Upper lobe of left lung (tissue), 6 donors: ENCODE measurements around the gene ADGRL1. TPM values are rescaled to one million over a fixed set of nuclear protein-coding genes. Genes with fewer than 3 reads are reported as not detected.
"Not testable (repeated sequence)": the region's sequence is repeated elsewhere in the genome, so short reads cannot be mapped to it uniquely, and the experiment has no call there.

Experiments
- ATAC-seq, 2 donors: fragments of 200-7000 bp; cut with Tn5 transposase; one replicate each; pipeline ENCODE4 v1.9.1; 2022; ENCODE audit warnings: mild to moderate bottlenecking in 2 of 2, moderate library complexity in 2 of 2; ENCODE audit not compliant: low FRiP score in 2 of 2
- DNase-seq, 2 donors: peaks; one replicate each; pipeline ENCODE4 v3.0.0-alpha.2; 2019 to 2020
- H3K27ac ChIP-seq, 4 donors: fragments of 200-600 bp; sonication (generic); one replicate each; pipeline ENCODE4 v1.5.1; 2016 to 2019
- H3K27me3 ChIP-seq, 4 donors: fragments of 200-600 bp; sonication (generic); one replicate each; pipeline ENCODE4 v1.5.1; 2017 to 2019
- H3K36me3 ChIP-seq, 4 donors: fragments of 200-600 bp; sonication (generic); one replicate each; pipeline ENCODE4 v1.5.1; 2016 to 2019
- H3K4me1 ChIP-seq, 4 donors: fragments of 200-600 bp; sonication (generic); one replicate each; pipeline ENCODE4 v1.5.1; 2018 to 2019
- H3K4me3 ChIP-seq, 4 donors: fragments of 200-600 bp; sonication (generic); one replicate each; pipeline ENCODE4 v1.5.1; 2017 to 2019; ENCODE audit warnings: mild to moderate bottlenecking in 2 of 4, moderate library complexity in 1 of 4
- H3K9me3 ChIP-seq, 4 donors: fragments of 200-600 bp; sonication (generic); one replicate each; pipeline ENCODE4 v1.5.1; 2018 to 2019
- EP300 ChIP-seq, 4 donors: sonication (generic); formaldehyde crosslinking; IDR thresholded peaks; one replicate each; pipeline ENCODE4 v1.5.1; 2017; ENCODE audit warnings: antibody characterized with exemption in 4 of 4, control low read depth in 2 of 4
- POLR2A ChIP-seq, 4 donors: fragments of 450-650 bp; IDR thresholded peaks; one replicate each; pipeline ENCODE4 v1.5.1; 2016 to 2017; ENCODE audit warnings: antibody characterized with exemption in 4 of 4, mild to moderate bottlenecking in 2 of 4
- POLR2AphosphoS5 ChIP-seq, 2 donors: sonication (generic); formaldehyde crosslinking; IDR thresholded peaks; one replicate each; pipeline ENCODE4 v1.5.1; 2017; ENCODE audit warnings: antibody characterized with exemption in 2 of 2
- WGBS, 2 donors: methylation state at CpG; one replicate each; pipeline ENCODE4 v1.1.5; 2017 to 2018; 5-methylcytosine and 5-hydroxymethylcytosine counted together
- total RNA-seq, 6 donors: library from RNA; depleted of rRNA in 4 of 6; stranded (reverse); fragments of >200 nt in 4 of 6; gene quantifications; one replicate each; pipeline versions ENCODE4 v1.1.0 to v1.2.1, GENCODE V29; 2016 to 2021
- TF ChIP-seq, protein P1 (sequence below), 6 experiments: fragments of 450-650 bp in 4 of 6; fragments of 200-600 bp in 2 of 6; sonication (generic) in 2 of 6; IDR thresholded peaks; one replicate each; pipeline ENCODE4 v1.5.1; 2016 to 2019; ENCODE audit warnings: antibody characterized with exemption in 6 of 6
- donor health status: DM: no; HTN: no; CAD: no; lungs with moderate emphysema.
- donor health status: DM: no; HTN: yes; CAD: no; lungs with severe emphysema.

Gene ADGRL1
- total RNA-seq, 6 donors from 2014 or later = 23.5 to 33.2 (median 27.4) TPM

DNA sequence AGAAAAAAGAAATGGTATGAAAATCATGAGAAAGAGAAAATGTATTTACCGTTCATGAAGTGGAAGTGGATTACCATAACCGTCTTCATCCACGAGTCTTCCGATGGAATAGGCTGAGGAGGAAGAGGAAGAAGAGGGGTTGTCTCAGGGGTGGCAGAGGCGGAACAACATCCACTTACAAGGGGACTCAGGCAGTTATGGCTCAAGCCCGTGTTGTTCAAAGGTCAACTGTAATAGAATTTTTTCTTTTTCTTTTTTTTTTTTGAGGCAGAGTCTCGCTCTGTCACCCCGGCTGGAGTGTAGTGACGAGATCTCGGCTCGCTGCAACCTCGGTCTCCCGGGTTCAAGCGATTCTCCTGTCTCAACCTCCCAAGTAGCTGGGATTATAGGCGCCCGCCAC, 16.9 kb upstream of the ADGRL1 start:
- Histone ChIP-seq H3K4me3 (no peak overlapping the region), H3K4me1 (peaks cover 6 to 18% (median 8%) of the 10 kb centered on the region in 4 donors), H3K36me3 (no peaks in the 10 kb centered on the region), H3K27me3 (no peaks in the 10 kb centered on the region), H3K9me3 (no peaks in the 10 kb centered on the region), H3K27ac (no peak overlapping the region)
- DNase-seq = no peak
- TF ChIP-seq EP300 (IDR thresholded peaks at IDR 0.05) (no peak), POLR2A (IDR thresholded peaks at IDR 0.05) (no peak), POLR2AphosphoS5 (IDR thresholded peaks at IDR 0.05) (no peak)
- TF ChIP-seq, protein P1, sequence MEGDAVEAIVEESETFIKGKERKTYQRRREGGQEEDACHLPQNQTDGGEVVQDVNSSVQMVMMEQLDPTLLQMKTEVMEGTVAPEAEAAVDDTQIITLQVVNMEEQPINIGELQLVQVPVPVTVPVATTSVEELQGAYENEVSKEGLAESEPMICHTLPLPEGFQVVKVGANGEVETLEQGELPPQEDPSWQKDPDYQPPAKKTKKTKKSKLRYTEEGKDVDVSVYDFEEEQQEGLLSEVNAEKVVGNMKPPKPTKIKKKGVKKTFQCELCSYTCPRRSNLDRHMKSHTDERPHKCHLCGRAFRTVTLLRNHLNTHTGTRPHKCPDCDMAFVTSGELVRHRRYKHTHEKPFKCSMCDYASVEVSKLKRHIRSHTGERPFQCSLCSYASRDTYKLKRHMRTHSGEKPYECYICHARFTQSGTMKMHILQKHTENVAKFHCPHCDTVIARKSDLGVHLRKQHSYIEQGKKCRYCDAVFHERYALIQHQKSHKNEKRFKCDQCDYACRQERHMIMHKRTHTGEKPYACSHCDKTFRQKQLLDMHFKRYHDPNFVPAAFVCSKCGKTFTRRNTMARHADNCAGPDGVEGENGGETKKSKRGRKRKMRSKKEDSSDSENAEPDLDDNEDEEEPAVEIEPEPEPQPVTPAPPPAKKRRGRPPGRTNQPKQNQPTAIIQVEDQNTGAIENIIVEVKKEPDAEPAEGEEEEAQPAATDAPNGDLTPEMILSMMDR (IDR thresholded peaks at IDR 0.05) = no peak
- 89 to 90% methylated on average over 16 of the region's 16 CpGs for WGBS, 2 donors
- no peak for ATAC-seq

- not testable (repeated sequence) for H3K36me3 ChIP-seq, H3K9me3 ChIP-seq, H3K27ac ChIP-seq, H3K27me3 ChIP-seq
- H3K4me1 ChIP-seq = peaks cover 15 to 33% (median 17%) of the 10 kb centered on the region in 4 donors
- TF ChIP-seq, protein P1 (IDR thresholded peaks at IDR 0.05) = peak; percentile 26 to 59 (median 37)
- DNase-seq (peak; percentile 49 to 79), ATAC-seq (peak; percentile 39 to 45)
- WGBS, 2 donors = 0 to 5% methylated on average over 9 to 18 of the region's 19 CpGs
- H3K4me3 ChIP-seq = peak overlapping the region in 1 of 4 donors; percentile 4
These were observed 15.4 kb upstream of the ADGRL1 start for GRCh38 chr19:14221345-14221744.

GRCh38 chr19:14218620-14219330, 12.8 kb upstream of the ADGRL1 start:
- TF ChIP-seq, protein P1 (IDR thresholded peaks at IDR 0.05) = no peak
- no peak for TF ChIP-seq POLR2A (IDR thresholded peaks at IDR 0.05)
- no peak for TF ChIP-seq EP300 (IDR thresholded peaks at IDR 0.05)
- TF ChIP-seq POLR2AphosphoS5 (IDR thresholded peaks at IDR 0.05) = no peak
- Histone ChIP-seq H3K9me3 (no peaks in the 10 kb centered on the region), H3K4me3 (no peak overlapping the region), H3K27ac (peak overlapping the region in 1 of 4 donors; percentile 5), H3K4me1 (peaks cover 16 to 35% (median 17%) of the 10 kb centered on the region in 4 donors), H3K36me3 (no peaks in the 10 kb centered on the region), H3K27me3 (no peaks in the 10 kb centered on the region)
- ATAC-seq (no peak), DNase-seq (no peak)
- WGBS, 2 donors = 75 to 84% methylated on average over 11 to 12 of the region's 12 CpGs

GRCh38 chr19:14217886-14218285, 11.9 kb upstream of the ADGRL1 start:
- 19 to 27% methylated on average over 4 of the region's 4 CpGs for WGBS, 2 donors
- H3K4me3 ChIP-seq, H3K9me3 ChIP-seq, H3K27me3 ChIP-seq, H3K36me3 ChIP-seq: not testable (repeated sequence)
- ATAC-seq (peak; percentile 27 to 33), DNase-seq (peak in 1 of 2 donors; percentile 54)
- H3K4me1 ChIP-seq = peaks cover 16 to 35% (median 17%) of the 10 kb centered on the region in 4 donors
- H3K27ac ChIP-seq = peak overlapping the region in 1 of 4 donors; percentile 23

DNA sequence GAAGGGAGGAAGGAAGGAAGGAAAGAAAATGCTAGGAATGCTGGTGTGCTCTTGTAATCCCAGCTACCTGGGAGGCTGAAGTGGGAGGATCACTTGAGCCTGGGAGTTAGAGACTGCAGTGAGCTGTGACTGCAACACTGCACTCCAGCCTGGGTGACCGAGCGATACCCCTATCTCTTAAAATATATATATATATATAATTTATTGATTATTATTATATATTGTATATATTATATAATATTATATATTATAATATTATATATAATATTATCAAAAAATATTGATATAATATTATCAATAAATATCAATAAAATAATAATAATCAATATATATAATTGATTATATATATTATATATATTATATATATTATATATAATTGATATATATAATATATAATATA, 8.6 kb upstream of the ADGRL1 start:
- DNase-seq (no peak), ATAC-seq (no peak)
- H3K27ac ChIP-seq = no peak overlapping the region
- peaks cover 6 to 20% (median 12%) of the 10 kb centered on the region in 4 donors for H3K4me1 ChIP-seq
- no peaks in the 10 kb centered on the region for H3K9me3 ChIP-seq
- no peak overlapping the region for H3K4me3 ChIP-seq
- H3K36me3 ChIP-seq = no peaks in the 10 kb centered on the region
- 97 to 100% methylated on average over 2 of the region's 2 CpGs for WGBS, 2 donors
- TF ChIP-seq EP300 (IDR thresholded peaks at IDR 0.05) (no peak), POLR2A (IDR thresholded peaks at IDR 0.05) (no peak), POLR2AphosphoS5 (IDR thresholded peaks at IDR 0.05) (no peak)
- TF ChIP-seq, protein P1 (IDR thresholded peaks at IDR 0.05) = no peak
- H3K27me3 ChIP-seq = peaks cover 0 to 6% (median 1%) of the 10 kb centered on the region in 4 donors

GRCh38 chr19:14210182-14210581, 4.2 kb upstream of the ADGRL1 start:
- H3K4me3 ChIP-seq, H3K36me3 ChIP-seq, H3K27ac ChIP-seq, DNase-seq, H3K9me3 ChIP-seq, ATAC-seq: not testable (repeated sequence)
- H3K27me3 ChIP-seq = peaks cover 0 to 12% (median 6%) of the 10 kb centered on the region in 4 donors
- WGBS, 2 donors = 67 to 71% methylated on average over 9 of the region's 9 CpGs
- peaks cover 5 to 34% (median 15%) of the 10 kb centered on the region in 4 donors for H3K4me1 ChIP-seq

- peaks cover 0 to 16% (median 6%) of the 10 kb centered on the region in 4 donors for H3K27me3 ChIP-seq
- not testable (repeated sequence) for ATAC-seq, H3K36me3 ChIP-seq, H3K27ac ChIP-seq, H3K9me3 ChIP-seq, H3K4me3 ChIP-seq
- 2% methylated on average over 34 of the region's 40 CpGs; no CpG with 5 or more reads in 1 of the 2 donors for WGBS, 2 donors
- peaks cover 12 to 42% (median 21%) of the 10 kb centered on the region in 4 donors for H3K4me1 ChIP-seq
- DNase-seq = peak in 1 of 2 donors; percentile 77
These were observed 3.4 kb upstream of the ADGRL1 start for GRCh38 chr19:14209401-14209800.

GRCh38 chr19:14208496-14208895, 2.5 kb upstream of the ADGRL1 start:
- not testable (repeated sequence) for H3K4me3 ChIP-seq, H3K9me3 ChIP-seq, H3K27ac ChIP-seq, DNase-seq, H3K36me3 ChIP-seq, ATAC-seq
- Histone ChIP-seq H3K27me3 (peaks cover 0 to 16% (median 6%) of the 10 kb centered on the region in 4 donors), H3K4me1 (peaks cover 12 to 49% (median 22%) of the 10 kb centered on the region in 4 donors)
- WGBS, 2 donors = 31 to 37% methylated on average over 9 of the region's 9 CpGs
